Thyroid gland (tissue), 4 donors: ENCODE measurements around the gene TAPBP.

Experiments used
- CTCF ChIP-seq, 6 experiments: fragments of 200-600 bp in 3 of 6; fragments of 450-650 bp in 3 of 6; sonication (generic) in 3 of 6; IDR thresholded peaks; one replicate each; pipeline ENCODE4 v1.5.1; 2016 to 2019; ENCODE audit warnings: antibody characterized with exemption in 6 of 6, mild to moderate bottlenecking in 2 of 6, inconsistent platforms in 1 of 6, moderate library complexity in 1 of 6
- POLR2A ChIP-seq, 2 donors: fragments of 450-650 bp; IDR thresholded peaks; one replicate each; pipeline ENCODE4 v1.6.1; 2017; ENCODE audit warnings: antibody characterized with exemption in 2 of 2, mild to moderate bottlenecking in 2 of 2, moderate library complexity in 1 of 2

GRCh38 chr6:33304216-33304615 is 9.7 kb downstream of the TAPBP start:
- TF ChIP-seq CTCF (IDR thresholded peaks at IDR 0.05) (no peak), POLR2A (IDR thresholded peaks at IDR 0.05) (no peak)
